ENCODE measurements around the gene GPR45. TPM values are rescaled to one million over a fixed set of nuclear protein-coding genes. Genes with fewer than 3 reads are reported as not detected.

GPR45 gene
- total RNA-seq, 2 donors from 2014 or later: not detected

Other genes with a start within 250 kb of the GPR45 start
- 10 to 100 TPM; 29.0 to 51.4 TPM for gene MRPS9, start 203.7 kb upstream of the GPR45 start, total RNA-seq
- gene TGFBRAP1, start 88.0 kb downstream of the GPR45 start, total RNA-seq: 10 to 100 TPM; 13.3 to 15.8 TPM
- 10 to 100 TPM; 15.5 to 18.0 TPM for gene C2orf49, start 95.8 kb downstream of the GPR45 start, total RNA-seq
- 100 to 1,000 TPM; 141 to 356 TPM for gene FHL2, start 157.3 kb downstream of the GPR45 start, total RNA-seq